HCT116 (cell line): ENCODE results near the gene DPF3. TPM values are rescaled to one million over a fixed set of nuclear protein-coding genes. Genes with fewer than 3 reads are reported as not detected.

ENCODE experiments used
- ATAC-seq: fragments of 200-7000 bp; cut with Tn5 transposase; 2 replicates; pipeline ENCODE4 v1.9.1; 2020; ENCODE audit warnings: mild to moderate bottlenecking, moderate library complexity
- BruUV-seq: library from RNA; stranded (reverse); fragments of 400-500 nt; replicated peaks from 2 replicates; lab custom pipeline; 2021; lab: Mats Ljungman, UMichigan
- CTCF ChIA-PET: fragments of 300-600 bp; sonication (Branson Sonifier 250); formaldehyde crosslinking; loops from one replicate; lab custom pipeline; 2021; ENCODE audit warnings: antibody characterized with exemption; lab: Charles Lee
- POLR2A ChIA-PET: fragments of 300-600, 350-600 bp; sonication (Branson Sonifier 250); formaldehyde crosslinking; loops from one replicate; lab custom pipeline; 2021; ENCODE audit warnings: antibody characterized with exemption; lab: Charles Lee
- RAD21 ChIA-PET, 2 experiments: fragments of 300-600 bp; sonication (Branson Sonifier 250); formaldehyde crosslinking; loops; one replicate each; lab custom pipeline; 2023; ENCODE audit warnings: low total read pairs in 2 of 2; ENCODE audit not compliant: uncharacterized antibody in 2 of 2, unreplicated experiment in 2 of 2, low non-redundant PET in 1 of 2; lab: Charles Lee
- DNase-seq: peaks from one replicate; pipeline ENCODE4 v3.0.0-alpha.2; 2010; ENCODE audit warnings: low read depth, low spot score
- H2AFZ ChIP-seq: fragments of 200-600 bp; shearing (Covaris generic), sonication (generic); 2 replicates; pipeline ENCODE4 v1.6.1; 2017; ENCODE audit warnings: low read depth, mixed run types, mixed read lengths, antibody characterized with exemption, low read length; ENCODE audit not compliant: poor library complexity, severe bottlenecking
- H3K27ac ChIP-seq: 2 replicates; pipeline ENCODE4 v1.5.1; 2012; ENCODE audit warnings: low read depth, low read length
- H3K27me3 ChIP-seq: fragments of 200-600 bp; sonication (generic); 2 replicates; pipeline ENCODE4 v1.6.1; 2016; ENCODE audit warnings: mixed run types, low read length, mixed read lengths; ENCODE audit not compliant: insufficient read depth
- H3K36me3 ChIP-seq, 2 experiments: fragments of 200-500 bp in 1 of 2; fragments of 200-600 bp in 1 of 2; sonication (Bioruptor generic) in 1 of 2; sonication (generic) in 1 of 2; 2 replicates each; pipeline versions ENCODE4 v1.5.1 to v1.6.1; 2014 to 2016; ENCODE audit warnings: low read length in 2 of 2, inconsistent platforms in 1 of 2, mixed read lengths in 1 of 2, mixed run types in 1 of 2; ENCODE audit not compliant: insufficient read depth in 2 of 2, control insufficient read depth in 1 of 2
- H3K4me1 ChIP-seq, 2 experiments: fragments of 200-600 bp in 1 of 2; sonication (generic) in 1 of 2; 2 replicates each; pipeline versions ENCODE4 v1.5.1 to v1.6.1; 2012 to 2017; ENCODE audit warnings: low read length in 2 of 2, inconsistent platforms in 1 of 2, mild to moderate bottlenecking in 1 of 2, mixed read lengths in 1 of 2, mixed run types in 1 of 2, moderate library complexity in 1 of 2; ENCODE audit not compliant: insufficient read depth in 2 of 2, control insufficient read depth in 1 of 2
- H3K4me2 ChIP-seq: fragments of 200-600 bp; sonication (generic); 2 replicates; pipeline ENCODE4 v1.6.1; 2017; ENCODE audit warnings: mixed run types, low read length, mixed read lengths
- H3K4me3 ChIP-seq, 2 experiments: fragments of 200-600 bp in 1 of 2; sonication (generic) in 1 of 2; replicated peaks in 1 of 2; 2 replicates each; pipeline ENCODE4 v1.5.1; 2011 to 2016; ENCODE audit warnings: low read length in 2 of 2, control low read depth in 1 of 2, low read depth in 1 of 2, mild to moderate bottlenecking in 1 of 2, mixed read lengths in 1 of 2, mixed run types in 1 of 2
- H3K79me2 ChIP-seq: fragments of 200-600 bp; sonication (generic); 2 replicates; pipeline ENCODE4 v1.6.1; 2017; ENCODE audit warnings: mild to moderate bottlenecking, mixed run types, low read length, moderate library complexity, mixed read lengths; ENCODE audit not compliant: insufficient read depth
- H3K9ac ChIP-seq: fragments of 200-600 bp; sonication (generic); 2 replicates; pipeline ENCODE4 v1.6.1; 2016; ENCODE audit warnings: low read length, mixed read lengths
- H3K9me2 ChIP-seq: fragments of 200-600 bp; sonication (generic), shearing (Covaris generic); 2 replicates; pipeline ENCODE4 v1.6.1; 2017; ENCODE audit warnings: mixed run types, mild to moderate bottlenecking, moderate library complexity; ENCODE audit not compliant: insufficient read depth
- H3K9me3 ChIP-seq, 2 experiments: fragments of 200-500 bp in 1 of 2; fragments of 200-600 bp in 1 of 2; sonication (Bioruptor generic) in 1 of 2; sonication (generic) in 1 of 2; 2 replicates each; pipeline ENCODE4 v1.6.1; 2014 to 2017; ENCODE audit warnings: low read length in 2 of 2, mixed read lengths in 2 of 2, inconsistent platforms in 1 of 2, low read depth in 1 of 2, mild to moderate bottlenecking in 1 of 2, mixed run types in 1 of 2, moderate library complexity in 1 of 2; ENCODE audit not compliant: control insufficient read depth in 1 of 2, insufficient read depth in 1 of 2
- H4K20me1 ChIP-seq: fragments of 200-600 bp; sonication (generic), shearing (Covaris generic); 2 replicates; pipeline ENCODE4 v1.6.1; 2017; ENCODE audit warnings: mixed run types, mild to moderate bottlenecking, moderate library complexity; ENCODE audit not compliant: insufficient read depth
- CBX3 ChIP-seq: IDR thresholded peaks from 2 replicates; pipeline ENCODE4 v1.6.1; 2012; ENCODE audit warnings: low read depth
- CEBPB ChIP-seq: IDR thresholded peaks from 2 replicates; pipeline ENCODE4 v1.6.1; 2012; ENCODE audit warnings: low read depth
- CTCF ChIP-seq, 3 experiments: fragments of 200-600 bp in 1 of 3; sonication (generic) in 1 of 3; IDR thresholded peaks in 2 of 3; conservative IDR thresholded peaks in 1 of 3; 2 replicates each; pipeline ENCODE4 v1.5.1; 2012 to 2017; ENCODE audit warnings: low read depth in 2 of 3, low read length in 2 of 3, antibody characterized with exemption in 1 of 3, borderline replicate concordance in 1 of 3, control low read depth in 1 of 3, mild to moderate bottlenecking in 1 of 3, mixed read lengths in 1 of 3, mixed run types in 1 of 3, moderate library complexity in 1 of 3; ENCODE audit not compliant: insufficient read depth in 1 of 3
- EGR1 ChIP-seq: IDR thresholded peaks from 2 replicates; pipeline ENCODE4 v1.6.1; 2012; ENCODE audit warnings: low read depth
- ELF1 ChIP-seq: IDR thresholded peaks from 2 replicates; pipeline ENCODE4 v1.6.1; 2012; ENCODE audit warnings: low read depth, borderline replicate concordance
- EZH2 ChIP-seq: fragments of 200-600 bp; sonication (generic); IDR thresholded peaks from 2 replicates; pipeline ENCODE4 v1.6.1; 2017; ENCODE audit warnings: antibody characterized with exemption, mixed run types
- EZH2phosphoT487 ChIP-seq: fragments of 200-600 bp; IDR thresholded peaks from 2 replicates; pipeline ENCODE4 v1.6.1; 2018; ENCODE audit warnings: antibody characterized with exemption, borderline replicate concordance
- POLR2A ChIP-seq: IDR thresholded peaks from 2 replicates; pipeline ENCODE4 v1.7.0; 2011; ENCODE audit warnings: borderline replicate concordance; ENCODE audit not compliant: insufficient read depth, insufficient read length; ENCODE audit errors: extremely low read depth
- POLR2AphosphoS5 ChIP-seq: IDR thresholded peaks from 2 replicates; pipeline ENCODE4 v1.6.1; 2011; ENCODE audit warnings: mild to moderate bottlenecking, low read depth, low read length, moderate library complexity
- RAD21 ChIP-seq: IDR thresholded peaks from 2 replicates; pipeline ENCODE4 v1.6.1; 2012; ENCODE audit warnings: low read depth, mild to moderate bottlenecking
- REST ChIP-seq: IDR thresholded peaks from 2 replicates; pipeline ENCODE4 v1.6.1; 2012; ENCODE audit warnings: low read depth
- SIN3A ChIP-seq: IDR thresholded peaks from 2 replicates; pipeline ENCODE4 v1.6.1; 2012; ENCODE audit warnings: low read depth
- SP1 ChIP-seq: IDR thresholded peaks from 2 replicates; pipeline ENCODE4 v1.6.1; 2012; ENCODE audit warnings: low read depth
- SRF ChIP-seq: IDR thresholded peaks from 2 replicates; pipeline ENCODE4 v1.6.1; 2012; ENCODE audit warnings: low read depth
- TCF7L2 ChIP-seq: IDR thresholded peaks from 2 replicates; pipeline ENCODE4 v1.7.0; 2011; ENCODE audit warnings: borderline replicate concordance, inconsistent platforms; ENCODE audit not compliant: insufficient read depth, insufficient read length; ENCODE audit errors: extremely low read depth
- YY1 ChIP-seq: IDR thresholded peaks from 2 replicates; pipeline ENCODE4 v1.6.1; 2011; ENCODE audit warnings: low read length, low read depth, moderate library complexity, mild to moderate bottlenecking; ENCODE audit not compliant: insufficient replicate concordance; ENCODE audit errors: extremely low read depth
- ZBTB33 ChIP-seq: IDR thresholded peaks from 2 replicates; pipeline ENCODE4 v1.6.1; 2011; ENCODE audit warnings: mild to moderate bottlenecking, low read length, moderate library complexity; ENCODE audit not compliant: insufficient replicate concordance; ENCODE audit errors: extremely low read depth
- ZFX ChIP-seq: fragments of 450-650 bp; IDR thresholded peaks from 2 replicates; pipeline ENCODE4 v1.6.1; 2017
- ZNF274 ChIP-seq: fragments of 200-500 bp; sonication (Bioruptor generic); IDR thresholded peaks from 2 replicates; pipeline ENCODE4 v1.6.1; 2014; ENCODE audit warnings: mild to moderate bottlenecking, low read depth, low read length, inconsistent platforms
- intact Hi-C: fragments of 100-400 bp; cut with micrococcal nuclease; formaldehyde crosslinking; loops from 2 replicates; pipeline ENCODE4 v1.10.0; 2022
- total RNA-seq: library from RNA; stranded (reverse); gene quantifications from one replicate; pipeline ENCODE4 v1.2.1, GENCODE V29; 2021; ENCODE audit not compliant: unreplicated experiment
- TF ChIP-seq, protein P1 (sequence below): IDR thresholded peaks from 2 replicates; pipeline ENCODE4 v1.6.1; 2012

The DPF3 gene
- total RNA-seq, 1 experiment from 2014 or later: 0.27 TPM

GRCh38 chr14:72826039-72826438 is 67.9 kb downstream of the DPF3 start:
- Histone ChIP-seq H3K4me1 (no peaks in the 10 kb centered on the region), H4K20me1 (no peaks in the 10 kb centered on the region), H3K4me3 (no peak overlapping the region), H3K9me2 (no peaks in the 10 kb centered on the region), H3K79me2 (no peaks in the 10 kb centered on the region), H3K27ac (no peak overlapping the region), H2AFZ (no peak overlapping the region), H3K9me3 (no peaks in the 10 kb centered on the region), H3K9ac (no peak overlapping the region), H3K36me3 (no peaks in the 10 kb centered on the region), H3K4me2 (no peak overlapping the region), H3K27me3 (peaks cover 7% of the 10 kb centered on the region; the same call in 1 of the 2 replicates)
- intact Hi-C loops: no loop called here
- POLR2A ChIA-PET: no interaction called here
- CTCF ChIA-PET: no interaction called here
- RAD21 ChIA-PET: no interaction called here
- DNase-seq (no peak), ATAC-seq (no peak)
- TF ChIP-seq SP1 (no peak), SIN3A (no peak), EGR1 (no peak), RAD21 (no peak), ZNF274 (no peak), SRF (no peak), CTCF (IDR thresholded peaks at IDR 0.05 in 2 of 3, conservative IDR thresholded peaks at IDR 0.05 in 1 of 3; ENCODE audit: borderline replicate concordance in 1 of 3, insufficient read depth in 1 of 3, low read depth in 2 of 3, low read length in 2 of 3) (no peak), ELF1 (no peak), POLR2A (no peak), EZH2 (no peak), POLR2AphosphoS5 (no peak), REST (no peak), ZBTB33 (no peak), TCF7L2 (no peak), CEBPB (no peak), YY1 (no peak), EZH2phosphoT487 (no peak), CBX3 (no peak), ZFX (no peak)
- TF ChIP-seq, protein P1, sequence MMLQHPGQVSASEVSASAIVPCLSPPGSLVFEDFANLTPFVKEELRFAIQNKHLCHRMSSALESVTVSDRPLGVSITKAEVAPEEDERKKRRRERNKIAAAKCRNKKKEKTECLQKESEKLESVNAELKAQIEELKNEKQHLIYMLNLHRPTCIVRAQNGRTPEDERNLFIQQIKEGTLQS: no peak
- no TSS peak for BruUV-seq
